HEK293 (cell line): Measurements from ENCODE around the gene CFAP97D2.

Experiments
- CTCF ChIA-PET: fragments of 350-600 bp; formaldehyde crosslinking; extraction: SDS; loops from one replicate; lab custom pipeline; 2021; ENCODE audit warnings: antibody characterized with exemption; lab: Yijun Ruan, JAX
- POLR2A ChIA-PET: fragments of 300-600 bp; formaldehyde crosslinking; extraction: SDS; loops from one replicate; lab custom pipeline; 2020; ENCODE audit warnings: antibody characterized with exemption, inconsistent platforms; lab: Yijun Ruan, JAX
- H3K27ac ChIP-seq: fragments of 200-500 bp; sonication (Bioruptor generic); 2 replicates; pipeline ENCODE4 v1.5.1; 2014; ENCODE audit warnings: low read depth, low read length, control low read depth, inconsistent platforms; ENCODE audit errors: extremely low read depth
- H3K36me3 ChIP-seq, 2 experiments: fragments of 200-500 bp in 1 of 2; sonication (Bioruptor generic) in 1 of 2; 1 replicate in 1 of 2; 2 replicates in 1 of 2; pipeline ENCODE4 v1.5.1; 2014 to 2017; ENCODE audit warnings: inconsistent platforms in 2 of 2, low read length in 2 of 2; ENCODE audit not compliant: control insufficient read depth in 2 of 2, insufficient read depth in 1 of 2
- H3K4me1 ChIP-seq: fragments of 200-500 bp; sonication (Bioruptor generic); 2 replicates; pipeline ENCODE4 v1.5.1; 2014; ENCODE audit warnings: mild to moderate bottlenecking, low read length, inconsistent platforms; ENCODE audit not compliant: control insufficient read depth, insufficient read depth
- H3K4me3 ChIP-seq: 2 replicates; pipeline ENCODE4 v1.5.1; 2011; ENCODE audit warnings: low read depth, mild to moderate bottlenecking, control low read depth, low read length, moderate library complexity
- H3K9me3 ChIP-seq: fragments of 200-500 bp; sonication (Bioruptor generic); 2 replicates; pipeline ENCODE4 v1.5.1; 2014; ENCODE audit warnings: low read depth, low read length, inconsistent platforms; ENCODE audit not compliant: control insufficient read depth, insufficient read depth
- BCL11A ChIP-seq: fragments of 450-650 bp; formaldehyde crosslinking; IDR thresholded peaks from 2 replicates; pipeline ENCODE4 v1.5.1; 2016; ENCODE audit warnings: low read depth, missing biosample characterization, missing genetic modification characterization
- WT1 ChIP-seq: fragments of 450-650 bp; formaldehyde crosslinking; IDR thresholded peaks from 2 replicates; pipeline ENCODE4 v1.5.1; 2016; ENCODE audit warnings: missing biosample characterization, missing genetic modification characterization
- YY1 ChIP-seq: fragments of 450-650 bp; formaldehyde crosslinking; IDR thresholded peaks from 2 replicates; pipeline ENCODE4 v1.5.1; 2018; ENCODE audit warnings: missing biosample characterization, missing genetic modification characterization
- ZBTB10 ChIP-seq: fragments of 450-650 bp; formaldehyde crosslinking; IDR thresholded peaks from 2 replicates; pipeline ENCODE4 v1.5.1; 2016; ENCODE audit warnings: missing biosample characterization, missing genetic modification characterization
- ZFHX2 ChIP-seq: fragments of 450-650 bp; formaldehyde crosslinking; conservative IDR thresholded peaks from 2 replicates; pipeline ENCODE4 v1.5.1; 2016; ENCODE audit warnings: missing biosample characterization, missing genetic modification characterization
- ZFP3 ChIP-seq: fragments of 450-650 bp; formaldehyde crosslinking; IDR thresholded peaks from 2 replicates; pipeline ENCODE4 v1.5.1; 2016; ENCODE audit warnings: low read depth, missing biosample characterization, missing genetic modification characterization
- ZNF121 ChIP-seq: fragments of 450-650 bp; formaldehyde crosslinking; IDR thresholded peaks from 2 replicates; pipeline ENCODE4 v1.5.1; 2016; ENCODE audit warnings: missing biosample characterization, missing genetic modification characterization
- ZNF133 ChIP-seq: fragments of 450-650 bp; formaldehyde crosslinking; IDR thresholded peaks from 2 replicates; pipeline ENCODE4 v1.5.1; 2016; ENCODE audit warnings: missing biosample characterization, missing genetic modification characterization
- ZNF157 ChIP-seq: fragments of 450-650 bp; formaldehyde crosslinking; IDR thresholded peaks from 2 replicates; pipeline ENCODE4 v1.5.1; 2016; ENCODE audit warnings: missing biosample characterization, missing genetic modification characterization
- ZNF274 ChIP-seq, 2 experiments: fragments of 200-500 bp in 1 of 2; fragments of 450-650 bp in 1 of 2; sonication (Bioruptor generic) in 1 of 2; formaldehyde crosslinking in 1 of 2; IDR thresholded peaks; 2 replicates each; pipeline versions ENCODE4 v1.5.1 to v1.6.1; 2014 to 2016; ENCODE audit warnings: borderline replicate concordance in 1 of 2, inconsistent platforms in 1 of 2, low read length in 1 of 2, missing biosample characterization in 1 of 2, missing genetic modification characterization in 1 of 2
- ZNF280C ChIP-seq: fragments of 450-650 bp; formaldehyde crosslinking; IDR thresholded peaks from 2 replicates; pipeline ENCODE4 v1.5.1; 2016; ENCODE audit warnings: missing biosample characterization, missing genetic modification characterization
- ZNF311 ChIP-seq: fragments of 450-650 bp; formaldehyde crosslinking; IDR thresholded peaks from 2 replicates; pipeline ENCODE4 v1.5.1; 2017; ENCODE audit warnings: missing biosample characterization, missing genetic modification characterization, borderline replicate concordance
- ZNF37A ChIP-seq: fragments of 450-650 bp; IDR thresholded peaks from 2 replicates; pipeline ENCODE4 v1.5.1; 2018; ENCODE audit warnings: missing biosample characterization, missing genetic modification characterization
- ZNF394 ChIP-seq: fragments of 450-650 bp; formaldehyde crosslinking; IDR thresholded peaks from 2 replicates; pipeline ENCODE4 v1.5.1; 2016; ENCODE audit warnings: missing biosample characterization, missing genetic modification characterization, mild to moderate bottlenecking, moderate library complexity, borderline replicate concordance
- ZNF423 ChIP-seq: fragments of 450-650 bp; formaldehyde crosslinking; IDR thresholded peaks from 2 replicates; pipeline ENCODE4 v1.5.1; 2016; ENCODE audit warnings: missing biosample characterization, missing genetic modification characterization
- ZNF549 ChIP-seq: fragments of 450-650 bp; IDR thresholded peaks from 2 replicates; pipeline ENCODE4 v1.5.1; 2018; ENCODE audit warnings: missing biosample characterization, missing genetic modification characterization, mild to moderate bottlenecking, inconsistent platforms, moderate library complexity
- ZNF658 ChIP-seq: fragments of 450-650 bp; formaldehyde crosslinking; IDR thresholded peaks from 2 replicates; pipeline ENCODE4; 2016; ENCODE audit warnings: missing biosample characterization, missing genetic modification characterization
- ZNF677 ChIP-seq: fragments of 450-650 bp; IDR thresholded peaks from 2 replicates; pipeline ENCODE4 v1.5.0; 2018; ENCODE audit warnings: missing biosample characterization, mild to moderate bottlenecking, missing genetic modification characterization, moderate library complexity
- ZNF701 ChIP-seq: fragments of 450-650 bp; formaldehyde crosslinking; IDR thresholded peaks from 2 replicates; pipeline ENCODE4 v1.5.1; 2016; ENCODE audit warnings: missing biosample characterization, missing genetic modification characterization
- ZNF747 ChIP-seq: fragments of 450-650 bp; formaldehyde crosslinking; IDR thresholded peaks from 2 replicates; pipeline ENCODE4 v1.5.1; 2016; ENCODE audit warnings: missing biosample characterization, missing genetic modification characterization
- ZSCAN23 ChIP-seq: fragments of 450-650 bp; formaldehyde crosslinking; IDR thresholded peaks from 2 replicates; pipeline ENCODE4 v1.5.1; 2016; ENCODE audit warnings: missing biosample characterization, missing genetic modification characterization
- TF ChIP-seq, protein P1 (sequence below): fragments of 450-650 bp; formaldehyde crosslinking; IDR thresholded peaks from 2 replicates; pipeline ENCODE4 v1.5.1; 2016; ENCODE audit warnings: missing biosample characterization, missing genetic modification characterization
- TF ChIP-seq, protein P2 (sequence below): fragments of 450-650 bp; formaldehyde crosslinking; IDR thresholded peaks from 2 replicates; pipeline ENCODE4 v1.5.1; 2016; ENCODE audit warnings: missing biosample characterization, missing genetic modification characterization

Gene CFAP97D2

GRCh38 chr13:114243971-114244370, 64.9 kb downstream of the CFAP97D2 start:
- TF ChIP-seq ZNF311 (tag by site-specific recombination) (no peak), ZNF677 (no peak), ZNF658 (tag by site-specific recombination) (no peak), ZNF280C (tag by site-specific recombination) (no peak), ZSCAN23 (tag by site-specific recombination) (no peak), ZNF549 (no peak), ZNF121 (tag by site-specific recombination) (no peak), BCL11A (tag by site-specific recombination) (no peak), ZNF701 (tag by site-specific recombination) (no peak), ZNF37A (tag by site-specific recombination) (no peak), ZNF274 (IDR thresholded peaks at IDR 0.05; ENCODE audit: low read length) (no peak), ZNF274 (tag by site-specific recombination; IDR thresholded peaks at IDR 0.05; ENCODE audit: borderline replicate concordance) (no peak), WT1 (tag by site-specific recombination) (no peak), ZBTB10 (tag by site-specific recombination) (no peak), ZFP3 (tag by site-specific recombination) (no peak), YY1 (tag by site-specific recombination) (no peak)
- TF ChIP-seq, protein P1, sequence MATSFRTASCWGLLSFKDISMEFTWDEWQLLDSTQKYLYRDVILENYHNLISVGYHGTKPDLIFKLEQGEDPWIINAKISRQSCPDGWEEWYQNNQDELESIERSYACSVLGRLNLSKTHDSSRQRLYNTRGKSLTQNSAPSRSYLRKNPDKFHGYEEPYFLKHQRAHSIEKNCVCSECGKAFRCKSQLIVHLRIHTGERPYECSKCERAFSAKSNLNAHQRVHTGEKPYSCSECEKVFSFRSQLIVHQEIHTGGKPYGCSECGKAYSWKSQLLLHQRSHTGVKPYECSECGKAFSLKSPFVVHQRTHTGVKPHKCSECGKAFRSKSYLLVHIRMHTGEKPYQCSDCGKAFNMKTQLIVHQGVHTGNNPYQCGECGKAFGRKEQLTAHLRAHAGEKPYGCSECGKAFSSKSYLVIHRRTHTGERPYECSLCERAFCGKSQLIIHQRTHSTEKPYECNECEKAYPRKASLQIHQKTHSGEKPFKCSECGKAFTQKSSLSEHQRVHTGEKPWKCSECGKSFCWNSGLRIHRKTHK (tag by site-specific recombination) = no peak
- TF ChIP-seq, protein P2, sequence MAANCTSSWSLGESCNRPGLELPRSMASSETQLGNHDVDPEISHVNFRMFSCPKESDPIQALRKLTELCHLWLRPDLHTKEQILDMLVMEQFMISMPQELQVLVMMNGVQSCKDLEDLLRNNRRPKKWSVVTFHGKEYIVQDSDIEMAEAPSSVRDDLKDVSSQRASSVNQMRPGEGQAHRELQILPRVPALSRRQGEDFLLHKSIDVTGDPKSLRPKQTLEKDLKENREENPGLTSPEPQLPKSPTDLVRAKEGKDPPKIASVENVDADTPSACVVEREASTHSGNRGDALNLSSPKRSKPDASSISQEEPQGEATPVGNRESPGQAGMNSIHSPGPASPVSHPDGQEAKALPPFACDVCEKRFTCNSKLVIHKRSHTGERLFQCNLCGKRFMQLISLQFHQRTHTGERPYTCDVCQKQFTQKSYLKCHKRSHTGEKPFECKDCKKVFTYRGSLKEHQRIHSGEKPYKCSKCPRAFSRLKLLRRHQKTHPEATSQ (tag by site-specific recombination) = no peak
- Histone ChIP-seq H3K9me3 (no peaks in the 10 kb centered on the region), H3K4me1 (no peaks in the 10 kb centered on the region), H3K36me3 (peaks cover 61 to 95% of the 10 kb centered on the region in 2 experiments), H3K27ac (no peak overlapping the region), H3K4me3 (no peak overlapping the region)
- ChIA-PET POLR2A (no interaction called here), CTCF (no interaction called here)

DNA sequence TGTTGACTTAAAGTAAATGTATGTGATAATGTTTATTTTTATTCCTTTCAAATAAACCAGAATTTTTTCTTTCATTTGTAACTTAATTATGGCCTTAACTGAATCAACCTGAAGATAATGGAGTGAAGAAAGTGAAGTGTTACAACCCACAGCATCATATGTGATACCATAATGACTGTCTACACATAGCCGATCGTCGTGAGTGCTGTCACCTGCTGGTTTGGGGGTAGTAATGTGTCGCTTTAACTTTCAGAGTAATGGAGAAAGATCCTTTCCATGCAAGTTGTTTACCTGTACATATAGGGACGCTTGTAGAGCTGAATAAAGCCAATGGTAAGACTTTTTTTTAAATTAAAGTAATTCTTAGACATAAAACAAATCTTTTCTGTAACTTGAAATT, 65.6 kb downstream of the CFAP97D2 start:
- no peak for TF ChIP-seq ZNF133 (tag by site-specific recombination)
- TF ChIP-seq ZNF394 (tag by site-specific recombination) = no peak
- no peak for TF ChIP-seq ZNF157 (tag by site-specific recombination)
- no peak for TF ChIP-seq ZNF747
- no peak for TF ChIP-seq ZNF658 (tag by site-specific recombination)
- TF ChIP-seq ZFHX2 (tag by site-specific recombination) = no peak
- TF ChIP-seq ZNF423 (tag by site-specific recombination) = no peak
- TF ChIP-seq, all 188 proteins: peak for 0
- no peak overlapping the region for H3K4me3 ChIP-seq
- ChIA-PET POLR2A (no interaction called here), CTCF (no interaction called here)
- no peaks in the 10 kb centered on the region for H3K9me3 ChIP-seq
- H3K27ac ChIP-seq = no peak overlapping the region
- peaks cover 60 to 95% of the 10 kb centered on the region in 2 experiments for H3K36me3 ChIP-seq
- H3K4me1 ChIP-seq = no peaks in the 10 kb centered on the region
